Prostate gland (tissue), 2 donors: Measurements from ENCODE around the gene MYO5B.

Experiments used
- POLR2A ChIP-seq: fragments of 450-650 bp; IDR thresholded peaks from one replicate; pipeline ENCODE4 v1.6.1; 2016; ENCODE audit warnings: antibody characterized with exemption, mild to moderate bottlenecking
- TF ChIP-seq, protein P1 (sequence below), 4 experiments: fragments of 200-600 bp in 2 of 4; fragments of 450-650 bp in 2 of 4; sonication (generic) in 2 of 4; IDR thresholded peaks; 1 replicate in 3 of 4; 2 replicates in 1 of 4; pipeline ENCODE4 v1.5.1; 2016 to 2019; ENCODE audit warnings: antibody characterized with exemption in 4 of 4, mild to moderate bottlenecking in 2 of 4, moderate library complexity in 2 of 4

DNA sequence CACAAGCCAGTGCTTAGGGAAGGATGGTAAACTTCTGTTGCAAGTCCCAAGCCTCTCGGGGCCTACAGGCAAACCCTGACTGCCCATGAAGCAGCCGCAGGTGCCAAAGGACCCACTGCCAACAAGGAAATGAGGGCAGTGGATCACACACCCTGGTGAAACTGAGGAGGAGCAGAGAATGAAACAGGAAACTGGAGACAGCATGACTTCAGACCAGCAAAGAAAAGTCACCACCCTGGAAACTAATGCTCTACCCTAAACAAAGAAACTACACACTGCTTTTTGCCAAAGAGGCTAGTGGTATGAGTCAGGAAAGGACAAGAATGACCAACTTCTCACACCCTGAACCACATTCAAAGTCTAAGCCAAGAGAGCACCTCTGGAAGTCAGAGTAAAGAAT lies 97.2 kb downstream of the MYO5B start:
- no peak for TF ChIP-seq POLR2A
- TF ChIP-seq, protein P1, sequence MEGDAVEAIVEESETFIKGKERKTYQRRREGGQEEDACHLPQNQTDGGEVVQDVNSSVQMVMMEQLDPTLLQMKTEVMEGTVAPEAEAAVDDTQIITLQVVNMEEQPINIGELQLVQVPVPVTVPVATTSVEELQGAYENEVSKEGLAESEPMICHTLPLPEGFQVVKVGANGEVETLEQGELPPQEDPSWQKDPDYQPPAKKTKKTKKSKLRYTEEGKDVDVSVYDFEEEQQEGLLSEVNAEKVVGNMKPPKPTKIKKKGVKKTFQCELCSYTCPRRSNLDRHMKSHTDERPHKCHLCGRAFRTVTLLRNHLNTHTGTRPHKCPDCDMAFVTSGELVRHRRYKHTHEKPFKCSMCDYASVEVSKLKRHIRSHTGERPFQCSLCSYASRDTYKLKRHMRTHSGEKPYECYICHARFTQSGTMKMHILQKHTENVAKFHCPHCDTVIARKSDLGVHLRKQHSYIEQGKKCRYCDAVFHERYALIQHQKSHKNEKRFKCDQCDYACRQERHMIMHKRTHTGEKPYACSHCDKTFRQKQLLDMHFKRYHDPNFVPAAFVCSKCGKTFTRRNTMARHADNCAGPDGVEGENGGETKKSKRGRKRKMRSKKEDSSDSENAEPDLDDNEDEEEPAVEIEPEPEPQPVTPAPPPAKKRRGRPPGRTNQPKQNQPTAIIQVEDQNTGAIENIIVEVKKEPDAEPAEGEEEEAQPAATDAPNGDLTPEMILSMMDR (IDR thresholded peaks at IDR 0.05), result no peak
